GM21786 (cell line): ENCODE results near the gene SFTPB.

Experiments used
- ATAC-seq: cut with Tn5 transposase; IDR thresholded peaks from one replicate; pipeline ENCODE4 v1.9.1; 2021; ENCODE audit not compliant: unreplicated experiment

Gene SFTPB

DNA sequence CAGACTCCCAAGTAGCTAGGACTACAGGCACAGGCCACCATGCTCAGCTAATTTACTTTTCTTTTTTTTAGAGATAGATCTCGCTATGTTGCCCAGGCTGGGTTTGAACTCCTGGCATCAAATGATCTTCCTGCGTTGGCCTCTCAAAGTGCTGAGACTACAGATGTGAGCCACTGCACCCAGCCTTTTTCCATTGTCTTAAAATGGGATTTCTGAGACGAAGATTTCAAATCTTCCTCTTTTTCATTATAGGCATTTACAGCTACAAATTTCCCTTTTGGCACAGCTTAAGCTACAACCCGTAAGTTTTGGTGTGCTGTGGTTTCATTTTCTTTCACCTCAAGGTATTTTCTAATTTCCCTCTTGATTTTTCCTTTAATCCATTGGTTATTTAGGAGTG lies 34.8 kb upstream of the SFTPB start:
- no peak for ATAC-seq

DNA sequence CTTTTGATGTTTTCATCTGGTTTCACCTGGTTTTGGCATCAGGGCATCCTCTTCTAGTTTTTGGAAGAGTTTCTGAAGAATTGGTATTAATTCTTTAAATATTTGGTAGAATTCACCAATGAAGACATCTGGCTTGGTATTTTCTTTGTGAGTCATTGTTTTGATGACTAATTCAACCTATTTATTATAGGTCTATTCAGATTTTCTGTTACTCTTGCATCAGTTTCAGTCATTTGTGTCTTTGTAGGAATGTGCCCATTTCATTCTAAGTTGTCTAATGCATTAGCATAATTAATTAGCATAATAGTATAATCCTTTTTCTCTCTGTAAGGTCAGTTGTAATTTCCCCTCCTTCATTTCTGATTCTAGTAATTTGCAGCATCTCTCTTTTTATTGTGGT lies 34.2 kb upstream of the SFTPB start:
- no peak for ATAC-seq

DNA sequence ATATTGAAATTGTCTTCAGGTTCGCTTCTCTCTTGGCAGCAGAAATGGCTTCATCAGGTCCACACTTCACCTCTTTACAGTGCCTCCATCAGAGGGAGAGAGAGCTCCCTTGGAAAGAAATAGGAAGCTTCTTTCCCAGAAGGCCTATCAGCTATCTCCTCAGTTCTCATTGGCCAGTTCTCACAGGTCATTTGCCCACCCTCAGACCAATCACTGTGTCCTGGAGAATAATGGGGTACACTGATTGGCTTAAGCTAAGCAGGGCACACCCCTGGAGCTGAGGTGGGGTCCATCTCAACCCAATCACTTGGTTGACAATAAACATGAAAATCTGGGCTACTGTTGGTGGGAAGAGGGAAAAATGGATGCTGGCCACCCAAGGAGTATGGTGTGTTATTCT lies 31.3 kb upstream of the SFTPB start:
- no peak for ATAC-seq

DNA sequence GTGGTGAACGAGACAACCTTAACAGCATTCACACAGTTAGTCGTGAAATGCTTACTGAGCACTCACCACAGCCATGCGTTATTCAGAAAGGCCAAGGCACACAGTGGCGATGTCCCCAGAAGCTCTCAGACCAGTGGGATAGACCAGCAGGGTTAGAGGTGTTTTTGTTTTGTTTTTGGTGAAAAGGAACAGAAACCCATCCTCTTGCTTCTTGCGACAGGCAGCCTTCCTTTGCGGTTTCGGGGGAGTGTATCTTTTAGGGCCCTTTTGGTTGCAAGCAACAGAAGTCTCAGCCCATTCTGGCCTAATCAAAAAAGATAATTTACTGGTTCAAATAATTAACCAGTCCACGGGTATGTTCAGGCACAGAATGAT lies 30.9 kb upstream of the SFTPB start:
- no peak for ATAC-seq

DNA sequence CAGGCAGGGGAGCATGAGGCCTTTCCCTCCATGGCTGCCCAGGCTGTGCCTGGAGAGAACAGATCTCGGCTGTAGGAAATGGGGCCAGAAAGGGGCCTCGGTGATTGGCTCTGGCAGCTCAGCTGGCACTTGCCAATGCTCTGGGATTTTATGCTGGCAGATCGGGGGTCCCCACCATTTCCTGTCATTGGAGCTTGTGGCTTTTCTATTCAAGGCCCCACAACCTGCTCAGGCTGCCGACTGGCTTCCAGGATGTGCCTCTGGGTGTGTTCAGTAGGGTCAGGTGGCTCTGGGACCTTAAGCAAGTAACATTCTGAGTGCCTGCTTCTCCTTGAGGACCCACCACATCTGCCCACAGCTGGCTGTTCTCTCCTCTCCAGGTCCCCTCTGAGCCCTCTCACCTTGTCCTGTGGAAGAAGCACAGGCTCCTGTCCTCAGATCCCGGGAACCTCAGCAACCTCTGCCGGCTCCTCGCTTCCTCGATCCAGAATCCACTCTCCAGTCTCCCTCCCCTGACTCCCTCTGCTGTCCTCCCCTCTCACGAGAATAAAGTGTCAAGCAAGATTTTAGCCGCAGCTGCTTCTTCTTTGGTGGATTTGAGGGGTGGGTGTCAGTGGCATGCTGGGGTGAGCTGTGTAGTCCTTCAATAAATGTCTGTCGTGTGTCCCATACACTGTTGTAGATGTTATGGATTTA lies 30.3 kb upstream of the SFTPB start:
- ATAC-seq = no peak

DNA sequence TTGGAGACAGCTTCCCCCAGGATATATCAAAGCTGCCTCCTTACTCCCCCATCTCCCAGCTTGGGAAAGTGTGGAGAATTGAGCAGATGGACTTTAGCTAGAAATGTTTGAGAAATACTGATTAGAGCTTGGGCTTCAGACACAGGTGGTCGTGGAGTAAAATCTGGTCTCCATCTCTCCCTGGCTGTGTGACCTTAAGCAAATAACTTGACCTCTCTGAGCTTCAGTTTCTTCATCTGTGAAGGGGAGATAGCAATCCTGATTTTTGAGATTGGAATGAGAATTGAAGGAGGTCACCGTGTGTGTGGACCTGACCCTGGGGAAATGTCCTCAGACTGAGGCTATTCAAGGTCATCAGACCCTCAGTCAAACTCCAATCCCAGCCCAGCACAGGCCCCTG lies 29.7 kb upstream of the SFTPB start:
- no peak for ATAC-seq

DNA sequence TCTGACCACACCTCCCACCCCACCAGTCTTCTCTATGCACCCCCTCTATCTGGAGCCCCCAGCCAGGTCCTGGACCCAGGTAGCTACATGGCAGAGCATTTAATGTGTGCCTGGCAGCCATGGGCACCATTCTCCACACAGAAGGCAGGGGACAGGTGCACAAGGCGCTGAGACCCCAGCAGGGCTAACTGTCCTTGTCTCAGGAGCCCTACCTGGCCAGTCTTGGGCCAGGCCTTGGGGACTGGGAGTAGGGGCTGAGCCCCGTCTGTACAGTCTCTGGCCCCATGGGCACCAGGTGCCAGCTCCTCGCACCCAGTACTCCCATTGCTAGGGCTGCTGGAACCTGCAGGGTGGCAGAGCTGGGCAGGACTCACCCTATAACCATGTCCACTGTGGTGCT lies 29.1 kb upstream of the SFTPB start:
- no peak for ATAC-seq

DNA sequence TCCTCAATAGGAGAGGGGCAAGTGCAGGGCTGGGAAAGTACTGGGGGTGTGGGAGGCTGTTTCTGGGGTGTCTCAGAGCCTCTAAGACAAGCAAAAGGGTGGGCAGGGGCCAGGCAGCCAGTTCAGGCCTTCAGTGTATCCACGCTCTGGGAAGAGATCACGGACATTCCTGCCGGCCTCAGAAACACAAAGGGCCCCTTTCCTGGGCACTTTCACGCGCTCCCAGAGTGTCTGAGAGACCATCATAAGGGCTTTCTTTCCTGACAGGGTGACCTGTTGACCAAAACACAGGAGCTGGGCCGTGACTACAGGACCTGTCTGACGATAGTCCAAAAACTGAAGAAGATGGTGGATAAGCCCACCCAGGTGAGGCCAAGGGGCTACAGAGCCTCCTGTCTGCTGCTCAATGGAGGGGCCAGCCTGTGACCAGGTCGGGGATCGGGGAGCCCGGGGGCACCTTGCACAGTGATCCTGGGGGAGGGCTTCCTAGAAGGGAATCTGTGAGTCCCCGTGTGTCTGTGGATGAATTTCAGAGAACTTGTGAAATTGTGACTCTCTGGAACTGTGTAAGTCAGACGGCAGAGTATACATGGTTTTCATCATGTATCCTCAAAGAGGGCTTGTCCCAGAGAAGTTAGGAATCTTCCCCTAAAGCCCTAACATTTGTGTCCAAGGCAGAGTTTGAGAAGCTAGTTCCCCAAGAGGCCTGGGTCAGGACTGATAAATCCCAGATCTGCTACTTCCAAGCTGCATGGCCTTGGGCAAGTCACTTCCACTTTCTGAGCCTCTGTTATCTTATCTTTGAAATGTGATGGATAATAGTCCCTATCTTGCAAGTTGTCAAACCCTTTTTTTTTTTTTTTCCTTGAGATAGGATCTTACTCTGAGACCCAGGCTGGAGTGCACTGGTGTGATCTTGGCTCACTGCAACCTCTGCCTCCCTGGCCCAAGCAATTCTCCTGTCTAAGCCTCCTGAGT lies 28.0 kb upstream of the SFTPB start:
- ATAC-seq = no peak

DNA sequence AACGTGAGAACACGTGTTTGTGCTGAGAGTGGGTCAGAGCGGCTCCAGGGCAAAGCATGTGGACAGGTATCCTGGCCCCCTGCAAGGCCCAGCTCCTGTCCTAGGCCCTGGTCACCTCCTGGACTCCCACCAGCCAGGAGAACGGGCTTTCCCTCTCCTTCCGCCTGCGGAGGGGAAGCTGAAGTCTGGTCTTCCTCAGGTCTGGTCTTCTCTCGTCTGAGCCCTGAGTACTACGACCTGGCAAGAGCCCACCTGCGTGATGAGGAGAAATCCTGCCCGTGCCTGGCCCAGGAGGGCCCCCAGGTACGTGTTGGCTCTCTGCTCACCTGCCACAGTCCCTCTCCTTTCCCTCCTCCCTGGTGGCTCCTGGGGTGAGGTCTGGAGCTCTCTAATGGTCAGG lies 27.1 kb upstream of the SFTPB start:
- no peak for ATAC-seq

DNA sequence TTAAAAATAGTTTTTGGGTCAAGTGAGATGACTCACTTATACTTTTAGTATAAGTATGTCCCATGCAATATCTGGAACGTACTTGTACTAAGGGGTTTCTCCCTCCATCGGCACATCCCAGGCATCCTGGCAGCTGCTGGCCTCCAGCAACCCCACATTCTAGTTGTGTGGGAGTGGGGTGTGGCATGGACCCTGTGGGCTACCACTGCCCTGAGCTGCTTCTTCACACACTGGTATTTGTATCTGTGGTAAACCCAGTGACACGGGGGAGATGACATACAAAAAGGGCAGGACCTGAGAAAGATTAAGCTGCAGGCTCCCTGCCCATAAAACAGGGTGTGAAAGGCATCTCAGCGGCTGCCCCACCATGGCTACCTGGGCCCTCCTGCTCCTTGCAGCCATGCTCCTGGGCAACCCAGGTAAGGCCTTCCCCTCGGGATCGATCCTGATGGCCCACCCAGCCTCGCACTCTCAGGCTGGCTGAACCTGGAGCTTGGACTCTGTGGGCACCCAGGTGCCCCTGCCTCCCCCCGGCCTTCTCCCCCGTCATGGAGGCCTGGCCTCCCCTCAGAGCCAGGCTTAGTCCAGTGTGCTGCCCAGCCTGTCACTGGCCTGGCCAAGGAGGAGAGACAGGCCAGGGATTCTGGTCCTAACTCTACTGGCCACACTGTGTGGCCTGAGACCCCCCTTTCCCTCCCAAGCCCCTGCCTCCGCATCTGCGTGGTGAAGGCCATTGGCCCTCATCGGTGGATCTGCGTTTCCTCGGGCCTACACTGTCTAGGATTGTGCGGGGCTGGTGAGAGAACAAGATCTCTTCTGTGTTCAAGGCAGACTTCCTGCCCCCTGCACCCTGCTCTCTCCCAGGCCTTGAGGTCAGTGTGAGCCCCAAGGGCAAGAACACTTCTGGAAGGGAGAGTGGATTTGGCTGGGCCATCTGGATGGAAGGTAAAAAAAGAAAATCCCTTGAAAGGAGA lies 26.3 kb upstream of the SFTPB start, which contains the start of gene GNLY:
TSS of gene GNLY (plus strand) at position 307 of the 974 bp plus-strand sequence. CDS start at position 368, 61 bp downstream.
- no peak for ATAC-seq

DNA sequence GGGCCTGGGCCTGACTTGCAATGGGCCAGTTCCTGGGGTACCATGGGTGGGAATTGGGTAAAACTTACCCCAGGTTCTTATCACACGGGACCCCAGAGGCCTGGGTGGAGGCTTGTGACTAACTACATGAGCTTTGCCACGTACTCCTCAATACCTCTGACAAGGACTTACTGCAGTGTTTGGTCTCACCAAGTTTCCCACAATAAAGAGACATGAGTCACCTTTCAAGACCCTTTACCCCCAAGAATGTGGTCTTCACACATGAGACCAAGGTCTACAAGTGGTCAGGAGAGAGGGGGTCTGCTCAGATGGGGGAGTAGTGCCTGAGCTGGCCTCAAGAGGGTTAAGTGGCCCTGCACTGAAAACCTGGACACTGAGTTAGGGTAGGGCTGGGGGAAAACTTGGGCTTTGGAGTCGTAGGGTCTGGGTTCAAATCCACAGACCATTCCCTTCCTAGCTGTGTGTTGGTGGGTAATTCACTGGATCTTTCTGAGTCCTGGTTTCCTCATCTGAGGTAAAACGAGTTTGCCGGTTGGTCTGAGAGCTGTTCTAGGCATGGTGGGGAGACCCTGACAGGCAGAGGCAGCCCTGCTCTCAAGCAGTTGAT lies 24.1 kb upstream of the SFTPB start:
- no peak for ATAC-seq

DNA sequence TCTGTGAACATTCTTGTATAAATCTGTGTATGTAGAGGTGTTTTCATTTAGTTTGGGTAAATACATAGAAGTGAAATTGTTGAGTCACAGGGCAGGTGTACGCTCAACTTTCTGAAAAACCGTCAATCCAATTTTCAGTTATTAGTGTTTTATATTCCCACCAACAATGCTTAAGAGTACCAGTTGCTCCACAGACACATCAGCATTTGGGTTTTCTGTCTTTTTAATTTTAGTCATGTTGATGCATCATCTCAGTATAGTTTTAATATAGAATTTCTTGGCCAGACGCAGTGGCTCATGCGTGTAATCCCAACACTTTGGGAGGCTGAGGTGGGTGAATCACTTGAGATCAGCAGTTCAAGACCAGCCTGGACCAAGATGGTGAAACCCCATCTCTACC lies 22.9 kb upstream of the SFTPB start:
- ATAC-seq = no peak

DNA sequence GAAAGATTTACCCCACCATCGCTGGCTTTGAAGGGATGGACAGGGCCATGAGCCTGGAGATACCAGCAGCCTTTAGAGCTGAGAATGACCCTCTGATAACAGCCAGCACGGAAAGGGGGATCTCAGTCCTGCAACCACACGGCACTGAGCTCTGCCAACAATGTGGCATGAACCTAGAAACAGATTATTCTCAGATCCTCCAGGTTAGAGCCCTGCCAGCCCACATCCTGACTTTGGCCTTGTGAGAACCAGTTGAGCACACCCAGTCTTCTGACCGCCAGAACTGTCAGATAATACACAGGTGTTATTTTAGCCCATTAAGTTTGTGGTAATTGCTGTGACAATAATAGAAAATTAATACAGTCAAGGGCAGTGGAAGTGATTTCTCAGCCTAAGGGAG lies 16.8 kb upstream of the SFTPB start:
- ATAC-seq = no peak

DNA sequence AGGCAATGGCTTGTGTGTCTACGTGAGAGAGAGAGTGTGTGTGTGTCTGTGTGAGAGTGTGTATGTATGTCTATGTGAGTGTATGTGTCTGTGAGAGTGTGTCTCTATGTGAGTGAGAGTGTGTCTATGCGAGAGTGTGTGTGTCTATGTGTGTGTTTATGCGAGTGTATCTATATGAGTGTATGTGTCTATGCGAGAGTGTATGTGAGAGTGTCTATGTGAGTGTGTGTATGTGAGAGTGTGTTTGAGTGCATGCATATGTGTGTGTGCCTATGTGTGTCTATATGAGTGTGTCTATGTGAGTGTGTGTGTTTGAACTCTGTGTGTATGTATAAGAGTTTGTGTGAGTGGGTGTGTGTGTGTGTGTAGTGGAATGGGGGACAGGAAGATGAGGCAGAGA lies 16.4 kb upstream of the SFTPB start:
- ATAC-seq = no peak

DNA sequence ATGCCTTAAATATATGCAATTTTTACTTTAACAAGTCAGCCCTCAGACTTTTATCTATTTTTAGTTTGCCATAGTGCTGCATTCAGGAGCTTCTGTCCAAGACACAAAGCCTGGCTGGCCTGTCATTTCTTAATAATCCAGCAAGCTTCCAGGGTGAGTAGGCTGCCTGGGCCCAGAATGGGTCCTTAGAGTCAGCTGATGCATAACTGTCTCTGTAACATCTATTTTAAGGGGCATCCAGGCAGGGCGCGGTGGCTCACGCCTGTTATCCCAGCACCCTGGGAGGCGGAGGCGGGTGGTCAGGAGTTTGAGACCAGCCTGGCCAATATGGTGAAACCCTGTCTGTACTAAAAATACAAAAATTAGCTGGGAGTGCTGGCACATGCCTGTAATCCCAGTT lies 14.4 kb upstream of the SFTPB start:
- no peak for ATAC-seq

DNA sequence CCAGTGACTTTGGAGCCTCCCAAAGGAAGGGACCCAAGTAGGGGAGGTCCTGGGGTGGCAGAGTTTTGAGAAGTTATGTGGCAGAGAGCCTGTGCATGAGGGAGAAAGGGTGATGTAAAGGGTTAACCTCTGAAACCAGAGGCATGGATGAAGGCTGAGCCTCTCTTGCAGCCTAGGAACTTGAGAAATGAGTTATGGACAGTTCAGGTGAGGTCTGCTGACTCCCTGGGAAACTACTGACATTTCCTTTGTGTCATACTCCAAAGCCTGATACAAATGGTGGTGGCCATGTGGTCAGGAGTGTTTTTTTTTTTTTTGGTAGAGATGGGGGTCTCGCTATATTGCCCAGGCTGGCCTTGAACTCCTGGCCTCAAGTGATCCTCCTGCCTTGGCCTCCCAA lies 13.8 kb upstream of the SFTPB start:
- no peak for ATAC-seq

DNA sequence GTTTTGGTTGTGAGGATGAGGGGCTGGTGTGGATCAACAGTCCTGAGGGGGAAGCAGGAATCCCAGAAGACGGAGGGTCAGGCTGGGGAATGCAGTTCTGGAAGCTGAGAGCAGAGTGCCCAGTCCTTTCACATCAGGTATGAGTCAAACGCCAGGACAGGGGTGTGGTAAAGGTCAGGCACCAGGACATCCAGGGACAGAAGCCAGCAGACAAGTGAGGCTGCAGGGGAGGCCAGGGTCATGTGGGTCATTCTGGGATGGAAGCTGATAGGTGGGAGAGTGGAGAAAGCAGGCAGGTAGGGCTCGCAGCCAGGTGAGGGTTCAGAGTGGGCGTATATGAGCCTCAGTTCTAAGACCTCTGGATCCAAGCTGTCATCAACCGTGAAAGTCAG lies 13.4 kb upstream of the SFTPB start:
- ATAC-seq = no peak

DNA sequence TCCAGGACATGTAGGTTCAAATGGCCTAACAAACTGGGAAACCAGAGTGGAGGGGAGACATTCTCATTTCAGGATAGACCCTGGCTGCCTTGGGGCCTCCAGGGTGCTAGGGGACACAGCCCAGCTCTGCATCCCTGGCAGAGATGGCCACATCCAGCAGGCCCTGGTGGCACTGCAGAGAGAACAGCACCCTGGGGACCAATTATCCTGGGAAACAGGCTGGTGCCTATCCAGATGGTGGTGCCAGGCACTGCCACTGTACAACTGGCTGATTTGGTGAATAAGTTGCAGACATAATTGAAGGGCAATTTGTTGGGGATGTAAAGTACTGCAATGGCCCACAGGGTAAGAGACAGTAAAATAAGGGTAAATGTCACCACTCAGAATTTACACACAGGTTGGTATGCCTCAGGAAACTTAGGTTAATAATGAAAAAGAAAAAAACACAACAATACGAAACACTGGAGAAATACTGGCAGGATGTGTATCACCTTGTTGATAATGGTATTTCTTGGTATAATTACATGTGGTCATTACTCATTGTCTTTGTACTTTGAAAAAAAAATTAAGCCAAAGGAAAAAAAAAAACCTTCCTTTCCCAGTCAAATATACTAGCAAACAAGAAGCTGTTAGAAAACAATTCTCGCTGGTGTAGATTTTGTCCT lies 12.8 kb upstream of the SFTPB start:
- no peak for ATAC-seq

DNA sequence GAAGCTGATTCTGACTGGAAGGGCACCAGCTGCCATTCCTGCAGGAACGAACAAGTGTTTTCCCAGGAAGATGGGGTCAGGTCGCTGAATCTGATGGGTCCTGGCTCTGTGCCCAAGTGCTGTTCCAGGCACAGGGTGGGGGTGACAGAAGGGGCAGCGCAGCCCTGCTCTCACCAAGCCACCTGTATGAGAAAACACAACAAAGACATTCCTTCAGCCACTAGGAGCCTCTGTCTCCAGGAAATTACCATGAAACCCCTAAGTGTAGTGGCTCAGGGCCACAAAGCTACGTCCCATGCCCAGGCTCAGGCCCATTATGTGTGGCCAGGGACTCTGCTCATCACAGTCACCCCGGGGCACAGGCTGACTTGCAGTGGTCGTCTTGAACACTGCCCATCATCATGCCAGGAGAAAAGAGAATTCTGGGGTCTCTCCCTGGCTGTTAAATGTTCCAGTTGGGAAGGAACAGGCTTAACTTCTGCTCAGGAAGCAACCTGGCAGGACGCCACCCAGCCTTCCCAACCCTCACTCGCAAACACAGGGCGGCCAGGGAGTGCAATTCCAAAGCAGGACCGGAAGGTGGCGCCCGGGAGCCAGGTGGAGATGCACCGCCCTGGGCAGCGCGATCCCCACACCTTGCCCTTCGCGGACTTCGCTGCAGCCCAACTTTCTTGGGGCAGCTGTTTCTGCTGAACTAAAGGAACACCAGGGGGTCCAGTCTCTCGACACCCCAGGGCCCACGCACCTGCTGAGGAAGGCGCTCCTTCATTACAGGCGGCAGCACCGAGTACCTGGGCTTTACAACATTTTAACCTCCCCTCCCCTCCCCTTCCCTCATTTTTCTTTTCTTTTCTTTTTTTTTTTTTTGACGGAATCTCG lies 11.0 kb upstream of the SFTPB start:
- ATAC-seq = peak; percentile 72
